Measurements from ENCODE around the gene FAM171A1.

DNA sequence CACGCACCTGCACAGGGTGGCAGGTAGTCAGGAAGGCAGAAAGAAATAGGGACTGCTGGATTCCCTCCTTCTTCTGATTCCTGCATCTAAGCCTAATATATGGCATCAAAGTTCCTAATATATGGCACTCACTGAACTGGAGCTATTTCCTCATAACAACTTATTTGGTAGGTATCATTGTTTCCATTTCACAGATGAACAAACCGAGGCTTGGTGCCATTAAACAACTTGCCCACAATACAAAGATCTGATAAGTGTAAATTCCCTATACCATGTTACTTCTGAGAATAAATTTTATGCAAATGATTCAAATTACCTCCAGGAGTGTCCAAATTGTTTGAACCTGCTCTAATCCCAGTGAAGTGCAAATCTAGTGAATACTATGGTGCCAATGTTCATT, 2.1 kb upstream of the FAM171A1 start:
- TF ChIP-seq, protein P1, sequence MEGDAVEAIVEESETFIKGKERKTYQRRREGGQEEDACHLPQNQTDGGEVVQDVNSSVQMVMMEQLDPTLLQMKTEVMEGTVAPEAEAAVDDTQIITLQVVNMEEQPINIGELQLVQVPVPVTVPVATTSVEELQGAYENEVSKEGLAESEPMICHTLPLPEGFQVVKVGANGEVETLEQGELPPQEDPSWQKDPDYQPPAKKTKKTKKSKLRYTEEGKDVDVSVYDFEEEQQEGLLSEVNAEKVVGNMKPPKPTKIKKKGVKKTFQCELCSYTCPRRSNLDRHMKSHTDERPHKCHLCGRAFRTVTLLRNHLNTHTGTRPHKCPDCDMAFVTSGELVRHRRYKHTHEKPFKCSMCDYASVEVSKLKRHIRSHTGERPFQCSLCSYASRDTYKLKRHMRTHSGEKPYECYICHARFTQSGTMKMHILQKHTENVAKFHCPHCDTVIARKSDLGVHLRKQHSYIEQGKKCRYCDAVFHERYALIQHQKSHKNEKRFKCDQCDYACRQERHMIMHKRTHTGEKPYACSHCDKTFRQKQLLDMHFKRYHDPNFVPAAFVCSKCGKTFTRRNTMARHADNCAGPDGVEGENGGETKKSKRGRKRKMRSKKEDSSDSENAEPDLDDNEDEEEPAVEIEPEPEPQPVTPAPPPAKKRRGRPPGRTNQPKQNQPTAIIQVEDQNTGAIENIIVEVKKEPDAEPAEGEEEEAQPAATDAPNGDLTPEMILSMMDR (conservative IDR thresholded peaks at IDR 0.05; ENCODE audit: low read depth, low read length) = no peak
- TF ChIP-seq EZH2 (IDR thresholded peaks at IDR 0.05; ENCODE audit: borderline replicate concordance, low read depth, low read length, poor library complexity, severe bottlenecking) = no peak
